A549 (cell line): ENCODE results near the gene SLC13A5. TPM values are rescaled to one million over a fixed set of nuclear protein-coding genes. Genes with fewer than 3 reads are reported as not detected.

Experiments used
- ATAC-seq, 2 experiments: fragments of 200-7000 bp in 1 of 2; fragments of >200 bp in 1 of 2; cut with Nextera tagmentation in 1 of 2; cut with Tn5 transposase in 1 of 2; 3 replicates each; pipeline versions ENCODE4 v1.8.0 to v1.9.1; 2018 to 2020; ENCODE audit warnings: mild to moderate bottlenecking in 1 of 2, moderate library complexity in 1 of 2
- CTCF ChIA-PET: fragments of 300-600 bp; sonication (Branson Sonifier 250); formaldehyde crosslinking; extraction: SDS; loops from one replicate; lab custom pipeline; 2021; ENCODE audit warnings: antibody characterized with exemption, inconsistent platforms; lab: Yijun Ruan, JAX
- POLR2A ChIA-PET: fragments of 350-600 bp; formaldehyde crosslinking; extraction: SDS; loops from one replicate; lab custom pipeline; 2021; ENCODE audit warnings: antibody characterized with exemption, inconsistent platforms; lab: Yijun Ruan, JAX
- DNase-seq, 2 experiments: peaks; one replicate each; pipeline versions ENCODE4 v3.0.0 to v3.0.0-alpha.2; 2011 to 2016; ENCODE audit warnings: low read depth in 1 of 2, low spot score in 1 of 2
- FAIRE-seq: peaks from 2 replicates; lab custom pipeline; 2011; peaks lifted over from hg19 to GRCh38; lab: Jason Lieb, UNC
- H3K27ac ChIP-seq, 2 experiments: fragments of >200 bp; sonication (Bioruptor Twin); formaldehyde crosslinking; 3 replicates each; pipeline ENCODE4 v1.5.1; 2016 to 2017
- H3K4me1 ChIP-seq: fragments of >200 bp; sonication (Bioruptor Twin); formaldehyde crosslinking; 3 replicates; pipeline ENCODE4 v1.6.1; 2016
- H3K4me2 ChIP-seq: fragments of >200 bp; sonication (Bioruptor Twin); formaldehyde crosslinking; 3 replicates; pipeline ENCODE4 v1.6.1; 2016
- H3K4me3 ChIP-seq: fragments of >200 bp; sonication (Bioruptor Twin); formaldehyde crosslinking; 3 replicates; pipeline ENCODE4 v1.5.1; 2016
- H3K9me3 ChIP-seq: fragments of >200 bp; sonication (Bioruptor Twin); formaldehyde crosslinking; 3 replicates; pipeline ENCODE4 v1.6.1; 2016
- FOSL2 ChIP-seq, 2 experiments: fragments of 450-650 bp in 1 of 2; fragments of >200 bp in 1 of 2; sonication (Bioruptor Twin) in 1 of 2; formaldehyde crosslinking; IDR thresholded peaks; 2 replicates each; pipeline versions ENCODE4 v1.5.0 to v1.6.1; 2016 to 2020; ENCODE audit warnings: mild to moderate bottlenecking in 1 of 2, moderate library complexity in 1 of 2
- HOXA7 ChIP-seq: fragments of 250-450 bp; sonication (Bioruptor Pico); IDR thresholded peaks from 2 replicates; pipeline ENCODE4 v1.5.0; 2020; ENCODE audit warnings: mild to moderate bottlenecking, moderate library complexity
- HOXB13 ChIP-seq: fragments of 250-450 bp; sonication (Bioruptor Pico); IDR thresholded peaks from 2 replicates; pipeline ENCODE4 v1.5.0; 2020; ENCODE audit warnings: low read depth, mild to moderate bottlenecking, moderate library complexity
- MAFK ChIP-seq: fragments of 450-650 bp; IDR thresholded peaks from 2 replicates; pipeline ENCODE4 v1.6.1; 2014; ENCODE audit not compliant: partially characterized antibody
- PHF8 ChIP-seq: fragments of 200-600 bp; sonication (generic); IDR thresholded peaks from 2 replicates; pipeline ENCODE4 v1.6.1; 2016; ENCODE audit warnings: low read depth, mild to moderate bottlenecking, antibody characterized with exemption, moderate library complexity, borderline replicate concordance
- POLR2A ChIP-seq: IDR thresholded peaks from 2 replicates; pipeline ENCODE4 v1.6.1; 2012; ENCODE audit warnings: mild to moderate bottlenecking, low read length
- RAD21 ChIP-seq, 2 experiments: fragments of >200 bp in 1 of 2; sonication (Bioruptor Twin) in 1 of 2; formaldehyde crosslinking in 1 of 2; IDR thresholded peaks in 1 of 2; conservative IDR thresholded peaks in 1 of 2; 2 replicates in 1 of 2; 3 replicates in 1 of 2; pipeline ENCODE4 v1.6.1; 2012 to 2018; ENCODE audit warnings: inconsistent platforms in 1 of 2
- RARB ChIP-seq: fragments of 250-450 bp; sonication (Bioruptor Pico); IDR thresholded peaks from 2 replicates; pipeline ENCODE4 v1.8.0; 2021; ENCODE audit warnings: mild to moderate bottlenecking, moderate library complexity
- RNF2 ChIP-seq: fragments of 200-600 bp; sonication (generic); IDR thresholded peaks from 2 replicates; pipeline ENCODE4 v1.6.1; 2016; ENCODE audit warnings: low read depth, mild to moderate bottlenecking, antibody characterized with exemption, moderate library complexity, borderline replicate concordance
- TFCP2L1 ChIP-seq: fragments of 250-450 bp; sonication (Bioruptor Pico); IDR thresholded peaks from 2 replicates; pipeline ENCODE4 v1.5.0; 2021; ENCODE audit warnings: mild to moderate bottlenecking
- ZNF302 ChIP-seq: fragments of 250-450 bp; sonication (Bioruptor Pico); IDR thresholded peaks from 2 replicates; pipeline ENCODE4 v1.9.0; 2021; ENCODE audit warnings: inconsistent platforms, mild to moderate bottlenecking, moderate library complexity
- ZSCAN20 ChIP-seq: fragments of 250-450 bp; sonication (Bioruptor Pico); IDR thresholded peaks from 2 replicates; pipeline ENCODE4 v1.8.0; 2022; ENCODE audit warnings: mild to moderate bottlenecking, moderate library complexity
- WGBS: methylation state at CpG from one replicate; pipeline ENCODE4 v1.1.6; 2017; ENCODE audit errors: missing lambda C conversion rate; 5-methylcytosine and 5-hydroxymethylcytosine counted together
- polyA plus RNA-seq, 4 experiments: library from polyadenylated mRNA; depleted of rRNA in 3 of 4; stranded (reverse); fragments of >200 nt; fragmentation: RNase III in 1 of 4; extraction: RNeasy Plus Mini Kit Qiagen cat#74134 plus additional on column Dnase treatment in 1 of 4; gene quantifications; 2 replicates in 3 of 4; 3 replicates in 1 of 4; pipeline ENCODE4 v1.2.3, GENCODE V29; 2011 to 2017
- TF ChIP-seq, protein P1 (sequence below): fragments of >200 bp; sonication (Bioruptor Twin); formaldehyde crosslinking; IDR thresholded peaks from 3 replicates; pipeline ENCODE4 v1.6.1; 2016
- TF ChIP-seq, protein P2 (sequence below): fragments of 150-350 bp; IDR thresholded peaks from 2 replicates; pipeline ENCODE4 v1.6.1; 2014; ENCODE audit warnings: low read depth, mild to moderate bottlenecking, low read length
- TF ChIP-seq, protein P3 (sequence below): fragments of 200-600 bp; sonication (generic); IDR thresholded peaks from 2 replicates; pipeline ENCODE4 v1.6.1; 2016; ENCODE audit warnings: antibody characterized with exemption, mild to moderate bottlenecking, moderate library complexity
- TF ChIP-seq, protein P4 (sequence below): fragments of 250-450 bp; sonication (Bioruptor Pico); IDR thresholded peaks from 2 replicates; pipeline ENCODE4 v1.5.0; 2020; ENCODE audit warnings: low read depth, mild to moderate bottlenecking, moderate library complexity
- TF ChIP-seq, protein P5 (sequence below): fragments of >200 bp; sonication (Bioruptor Twin); formaldehyde crosslinking; IDR thresholded peaks from 3 replicates; pipeline ENCODE4 v1.5.1; 2016

SLC13A5 gene
- polyA plus RNA-seq, 2 of the 4 experiments (the other 2 are of a cell fraction) = 0.15 to 0.26 TPM

DNA sequence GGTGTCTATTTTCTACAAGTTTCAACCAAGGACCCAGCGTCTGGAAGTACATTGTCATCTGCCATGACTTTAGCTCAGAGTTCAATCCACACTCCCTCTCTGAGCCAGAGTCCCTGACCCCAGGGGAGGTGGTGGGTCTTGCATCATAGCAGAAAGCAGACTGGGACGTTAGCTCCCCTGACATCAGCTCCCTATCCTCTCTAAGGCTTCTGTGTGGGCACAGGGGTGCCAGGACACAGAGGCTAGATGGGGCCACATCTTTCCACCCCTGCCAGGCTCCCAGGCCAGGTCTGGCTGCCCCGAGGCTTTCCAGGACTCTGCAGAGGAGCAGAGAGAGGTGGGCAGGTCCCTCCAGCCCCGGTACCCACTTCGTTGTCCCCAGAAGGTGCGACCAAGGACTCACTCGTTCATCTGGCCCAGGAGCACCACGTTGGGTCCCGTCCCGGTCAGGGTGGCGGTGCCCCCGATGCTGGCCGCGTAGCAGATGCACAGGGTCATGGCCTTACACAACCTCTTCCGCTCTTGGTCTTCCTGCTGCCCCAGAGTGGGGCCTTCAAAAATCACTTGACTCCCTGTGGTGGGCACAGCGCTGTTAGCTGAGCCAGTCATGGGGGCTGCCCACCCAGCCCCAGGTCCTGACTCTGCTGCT lies 10.5 kb downstream of the SLC13A5 start:
- ATAC-seq (no peak), FAIRE-seq (no peak), DNase-seq (no peak)
- POLR2A ChIA-PET = no interaction called here
- CTCF ChIA-PET = interaction anchor here (0.6 to 6.4 kb wide), 10 partner anchors 11 to 476 kb away, joined by 3 to 56 read pairs (median 4); partner anchors contain the start of gene SLC13A5
- no peak overlapping the region for H3K27ac ChIP-seq
- H3K4me1 ChIP-seq = no peaks in the 10 kb centered on the region
- H3K9me3 ChIP-seq = no peaks in the 10 kb centered on the region
- H3K4me2 ChIP-seq = no peak overlapping the region
- TF ChIP-seq HOXB13 (CRISPR knock-in tag) = no peak
- TF ChIP-seq TFCP2L1 = no peak
- TF ChIP-seq ZSCAN20 (CRISPR knock-in tag) = no peak
- no peak for TF ChIP-seq POLR2A
- TF ChIP-seq, protein P1, sequence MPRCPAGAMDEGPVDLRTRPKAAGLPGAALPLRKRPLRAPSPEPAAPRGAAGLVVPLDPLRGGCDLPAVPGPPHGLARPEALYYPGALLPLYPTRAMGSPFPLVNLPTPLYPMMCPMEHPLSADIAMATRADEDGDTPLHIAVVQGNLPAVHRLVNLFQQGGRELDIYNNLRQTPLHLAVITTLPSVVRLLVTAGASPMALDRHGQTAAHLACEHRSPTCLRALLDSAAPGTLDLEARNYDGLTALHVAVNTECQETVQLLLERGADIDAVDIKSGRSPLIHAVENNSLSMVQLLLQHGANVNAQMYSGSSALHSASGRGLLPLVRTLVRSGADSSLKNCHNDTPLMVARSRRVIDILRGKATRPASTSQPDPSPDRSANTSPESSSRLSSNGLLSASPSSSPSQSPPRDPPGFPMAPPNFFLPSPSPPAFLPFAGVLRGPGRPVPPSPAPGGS = no peak
- TF ChIP-seq, protein P2, sequence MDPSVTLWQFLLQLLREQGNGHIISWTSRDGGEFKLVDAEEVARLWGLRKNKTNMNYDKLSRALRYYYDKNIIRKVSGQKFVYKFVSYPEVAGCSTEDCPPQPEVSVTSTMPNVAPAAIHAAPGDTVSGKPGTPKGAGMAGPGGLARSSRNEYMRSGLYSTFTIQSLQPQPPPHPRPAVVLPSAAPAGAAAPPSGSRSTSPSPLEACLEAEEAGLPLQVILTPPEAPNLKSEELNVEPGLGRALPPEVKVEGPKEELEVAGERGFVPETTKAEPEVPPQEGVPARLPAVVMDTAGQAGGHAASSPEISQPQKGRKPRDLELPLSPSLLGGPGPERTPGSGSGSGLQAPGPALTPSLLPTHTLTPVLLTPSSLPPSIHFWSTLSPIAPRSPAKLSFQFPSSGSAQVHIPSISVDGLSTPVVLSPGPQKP = no peak
- TF ChIP-seq ZNF302 = no peak
- TF ChIP-seq RAD21 (conservative IDR thresholded peaks at IDR 0.05 in 1 of 2, IDR thresholded peaks at IDR 0.05 in 1 of 2) = no peak
- no peak for TF ChIP-seq RNF2
- TF ChIP-seq, protein P3, sequence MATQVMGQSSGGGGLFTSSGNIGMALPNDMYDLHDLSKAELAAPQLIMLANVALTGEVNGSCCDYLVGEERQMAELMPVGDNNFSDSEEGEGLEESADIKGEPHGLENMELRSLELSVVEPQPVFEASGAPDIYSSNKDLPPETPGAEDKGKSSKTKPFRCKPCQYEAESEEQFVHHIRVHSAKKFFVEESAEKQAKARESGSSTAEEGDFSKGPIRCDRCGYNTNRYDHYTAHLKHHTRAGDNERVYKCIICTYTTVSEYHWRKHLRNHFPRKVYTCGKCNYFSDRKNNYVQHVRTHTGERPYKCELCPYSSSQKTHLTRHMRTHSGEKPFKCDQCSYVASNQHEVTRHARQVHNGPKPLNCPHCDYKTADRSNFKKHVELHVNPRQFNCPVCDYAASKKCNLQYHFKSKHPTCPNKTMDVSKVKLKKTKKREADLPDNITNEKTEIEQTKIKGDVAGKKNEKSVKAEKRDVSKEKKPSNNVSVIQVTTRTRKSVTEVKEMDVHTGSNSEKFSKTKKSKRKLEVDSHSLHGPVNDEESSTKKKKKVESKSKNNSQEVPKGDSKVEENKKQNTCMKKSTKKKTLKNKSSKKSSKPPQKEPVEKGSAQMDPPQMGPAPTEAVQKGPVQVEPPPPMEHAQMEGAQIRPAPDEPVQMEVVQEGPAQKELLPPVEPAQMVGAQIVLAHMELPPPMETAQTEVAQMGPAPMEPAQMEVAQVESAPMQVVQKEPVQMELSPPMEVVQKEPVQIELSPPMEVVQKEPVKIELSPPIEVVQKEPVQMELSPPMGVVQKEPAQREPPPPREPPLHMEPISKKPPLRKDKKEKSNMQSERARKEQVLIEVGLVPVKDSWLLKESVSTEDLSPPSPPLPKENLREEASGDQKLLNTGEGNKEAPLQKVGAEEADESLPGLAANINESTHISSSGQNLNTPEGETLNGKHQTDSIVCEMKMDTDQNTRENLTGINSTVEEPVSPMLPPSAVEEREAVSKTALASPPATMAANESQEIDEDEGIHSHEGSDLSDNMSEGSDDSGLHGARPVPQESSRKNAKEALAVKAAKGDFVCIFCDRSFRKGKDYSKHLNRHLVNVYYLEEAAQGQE = no peak
- no peak for TF ChIP-seq HOXA7 (CRISPR knock-in tag)
- no peak for TF ChIP-seq MAFK
- no peak for TF ChIP-seq PHF8
- TF ChIP-seq, protein P4, sequence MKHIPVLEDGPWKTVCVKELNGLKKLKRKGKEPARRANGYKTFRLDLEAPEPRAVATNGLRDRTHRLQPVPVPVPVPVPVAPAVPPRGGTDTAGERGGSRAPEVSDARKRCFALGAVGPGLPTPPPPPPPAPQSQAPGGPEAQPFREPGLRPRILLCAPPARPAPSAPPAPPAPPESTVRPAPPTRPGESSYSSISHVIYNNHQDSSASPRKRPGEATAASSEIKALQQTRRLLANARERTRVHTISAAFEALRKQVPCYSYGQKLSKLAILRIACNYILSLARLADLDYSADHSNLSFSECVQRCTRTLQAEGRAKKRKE (CRISPR knock-in tag) = no peak
- no peak for TF ChIP-seq FOSL2 (IDR thresholded peaks at IDR 0.05)
- TF ChIP-seq FOSL2 (CRISPR knock-in tag; IDR thresholded peaks at IDR 0.05) = no peak
- TF ChIP-seq, all 56 proteins: peak for 0
- 62% methylated on average over 16 of the region's 16 CpGs for WGBS
- H3K4me3 ChIP-seq = no peak overlapping the region

DNA sequence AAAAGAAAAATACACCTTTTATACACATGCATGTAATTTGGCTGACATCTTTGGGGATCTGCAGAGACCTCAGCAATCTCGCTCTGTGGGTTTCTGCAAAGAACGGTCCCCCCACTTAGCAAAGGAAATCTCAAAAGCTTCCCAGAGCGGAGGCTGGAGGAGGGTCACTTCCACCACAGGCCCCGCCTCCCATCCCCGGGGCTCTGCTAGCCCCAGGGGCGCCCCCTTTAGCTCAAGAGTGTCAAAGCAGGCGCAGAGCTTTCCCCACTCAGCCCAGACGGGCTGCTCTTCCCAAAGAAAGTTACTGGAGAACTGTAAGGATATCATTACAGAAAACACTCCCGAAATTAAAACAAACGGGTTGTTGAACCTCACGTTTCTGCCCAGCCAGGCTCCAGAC lies 11.4 kb downstream of the SLC13A5 start:
- peak in 1 of 2 experiments; percentile 22; a peak in 1 of 5 replicates for TF ChIP-seq RAD21 (conservative IDR thresholded peaks at IDR 0.05 in 1 of 2, IDR thresholded peaks at IDR 0.05 in 1 of 2)
- TF ChIP-seq RARB (CRISPR knock-in tag) = no peak
- TF ChIP-seq, protein P5, sequence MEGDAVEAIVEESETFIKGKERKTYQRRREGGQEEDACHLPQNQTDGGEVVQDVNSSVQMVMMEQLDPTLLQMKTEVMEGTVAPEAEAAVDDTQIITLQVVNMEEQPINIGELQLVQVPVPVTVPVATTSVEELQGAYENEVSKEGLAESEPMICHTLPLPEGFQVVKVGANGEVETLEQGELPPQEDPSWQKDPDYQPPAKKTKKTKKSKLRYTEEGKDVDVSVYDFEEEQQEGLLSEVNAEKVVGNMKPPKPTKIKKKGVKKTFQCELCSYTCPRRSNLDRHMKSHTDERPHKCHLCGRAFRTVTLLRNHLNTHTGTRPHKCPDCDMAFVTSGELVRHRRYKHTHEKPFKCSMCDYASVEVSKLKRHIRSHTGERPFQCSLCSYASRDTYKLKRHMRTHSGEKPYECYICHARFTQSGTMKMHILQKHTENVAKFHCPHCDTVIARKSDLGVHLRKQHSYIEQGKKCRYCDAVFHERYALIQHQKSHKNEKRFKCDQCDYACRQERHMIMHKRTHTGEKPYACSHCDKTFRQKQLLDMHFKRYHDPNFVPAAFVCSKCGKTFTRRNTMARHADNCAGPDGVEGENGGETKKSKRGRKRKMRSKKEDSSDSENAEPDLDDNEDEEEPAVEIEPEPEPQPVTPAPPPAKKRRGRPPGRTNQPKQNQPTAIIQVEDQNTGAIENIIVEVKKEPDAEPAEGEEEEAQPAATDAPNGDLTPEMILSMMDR = peak; percentile 32; the same call in 2 of the 3 replicates
- WGBS = 30% methylated on average over 11 of the region's 11 CpGs
- POLR2A ChIA-PET = interaction anchor here (0.6 kb wide), 1 partner anchor 58 kb away, joined by 5 read pairs; no protein-coding TSS in a partner anchor
- DNase-seq (peak; percentile 50 to 72), FAIRE-seq (no peak), ATAC-seq (peak; percentile 73 to 94; a peak in 5 of 6 replicates)
- CTCF ChIA-PET = interaction anchor here (1.0 to 6.4 kb wide), 10 partner anchors 8 to 303 kb away, joined by 3 to 56 read pairs (median 4); partner anchors contain the start of gene SLC13A5
- no peak overlapping the region for H3K27ac ChIP-seq
- H3K4me2 ChIP-seq = no peak overlapping the region
- no peaks in the 10 kb centered on the region for H3K4me1 ChIP-seq
- no peak overlapping the region for H3K4me3 ChIP-seq
- no peaks in the 10 kb centered on the region for H3K9me3 ChIP-seq
